A549 (cell line): Measurements from ENCODE around the gene TMEM190. TPM values are rescaled to one million over a fixed set of nuclear protein-coding genes. Genes with fewer than 3 reads are reported as not detected.

ENCODE experiments used
- ATAC-seq, 2 experiments: fragments of 200-7000 bp in 1 of 2; fragments of >200 bp in 1 of 2; cut with Nextera tagmentation in 1 of 2; cut with Tn5 transposase in 1 of 2; 3 replicates each; pipeline versions ENCODE4 v1.8.0 to v1.9.1; 2018 to 2020; ENCODE audit warnings: mild to moderate bottlenecking in 1 of 2, moderate library complexity in 1 of 2
- CTCF ChIA-PET: fragments of 300-600 bp; sonication (Branson Sonifier 250); formaldehyde crosslinking; extraction: SDS; loops from one replicate; lab custom pipeline; 2021; ENCODE audit warnings: antibody characterized with exemption, inconsistent platforms; lab: Yijun Ruan, JAX
- POLR2A ChIA-PET: fragments of 350-600 bp; formaldehyde crosslinking; extraction: SDS; loops from one replicate; lab custom pipeline; 2021; ENCODE audit warnings: antibody characterized with exemption, inconsistent platforms; lab: Yijun Ruan, JAX
- DNase-seq, 2 experiments: peaks; one replicate each; pipeline versions ENCODE4 v3.0.0 to v3.0.0-alpha.2; 2011 to 2016; ENCODE audit warnings: low read depth in 1 of 2, low spot score in 1 of 2
- FAIRE-seq: peaks from 2 replicates; lab custom pipeline; 2011; peaks lifted over from hg19 to GRCh38; lab: Jason Lieb, UNC
- H3K27ac ChIP-seq, 2 experiments: fragments of >200 bp; sonication (Bioruptor Twin); formaldehyde crosslinking; 3 replicates each; pipeline ENCODE4 v1.5.1; 2016 to 2017
- H3K4me1 ChIP-seq: fragments of >200 bp; sonication (Bioruptor Twin); formaldehyde crosslinking; 3 replicates; pipeline ENCODE4 v1.6.1; 2016
- H3K4me2 ChIP-seq: fragments of >200 bp; sonication (Bioruptor Twin); formaldehyde crosslinking; 3 replicates; pipeline ENCODE4 v1.6.1; 2016
- H3K4me3 ChIP-seq: fragments of >200 bp; sonication (Bioruptor Twin); formaldehyde crosslinking; 3 replicates; pipeline ENCODE4 v1.5.1; 2016
- H3K9me3 ChIP-seq: fragments of >200 bp; sonication (Bioruptor Twin); formaldehyde crosslinking; 3 replicates; pipeline ENCODE4 v1.6.1; 2016
- CEBPB ChIP-seq, 2 experiments: fragments of >200 bp in 1 of 2; sonication (Bioruptor Twin) in 1 of 2; formaldehyde crosslinking in 1 of 2; IDR thresholded peaks; 2 replicates each; pipeline ENCODE4 v1.6.1; 2012 to 2016
- CHD2 ChIP-seq: fragments of 150-350 bp; IDR thresholded peaks from 2 replicates; pipeline ENCODE4 v1.6.1; 2014; ENCODE audit warnings: low read length; ENCODE audit not compliant: partially characterized antibody
- FOSB ChIP-seq: fragments of 250-450 bp; sonication (Bioruptor Pico); IDR thresholded peaks from 2 replicates; pipeline ENCODE4 v1.5.0; 2020; ENCODE audit warnings: mild to moderate bottlenecking, moderate library complexity
- GATA3 ChIP-seq: IDR thresholded peaks from 2 replicates; pipeline ENCODE4 v1.6.1; 2012; ENCODE audit warnings: borderline replicate concordance
- HDAC2 ChIP-seq: fragments of 200-600 bp; sonication (generic); IDR thresholded peaks from 2 replicates; pipeline ENCODE4 v1.6.1; 2016
- HOXA7 ChIP-seq: fragments of 250-450 bp; sonication (Bioruptor Pico); IDR thresholded peaks from 2 replicates; pipeline ENCODE4 v1.5.0; 2020; ENCODE audit warnings: mild to moderate bottlenecking, moderate library complexity
- HOXB13 ChIP-seq: fragments of 250-450 bp; sonication (Bioruptor Pico); IDR thresholded peaks from 2 replicates; pipeline ENCODE4 v1.5.0; 2020; ENCODE audit warnings: low read depth, mild to moderate bottlenecking, moderate library complexity
- HOXB5 ChIP-seq: fragments of 250-450 bp; sonication (Bioruptor Pico); IDR thresholded peaks from 2 replicates; pipeline ENCODE4 v1.5.0; 2020; ENCODE audit warnings: mild to moderate bottlenecking, moderate library complexity
- JUN ChIP-seq, 2 experiments: fragments of >200 bp; sonication (Bioruptor Twin); formaldehyde crosslinking; IDR thresholded peaks; 2 replicates in 1 of 2; 3 replicates in 1 of 2; pipeline ENCODE4 v1.6.1; 2016 to 2017
- JUNB ChIP-seq: fragments of >200 bp; sonication (Bioruptor Twin); formaldehyde crosslinking; IDR thresholded peaks from 2 replicates; pipeline ENCODE4 v1.6.1; 2016
- KDM5A ChIP-seq: fragments of 200-600 bp; sonication (generic); IDR thresholded peaks from 2 replicates; pipeline ENCODE4 v1.6.1; 2016; ENCODE audit warnings: antibody characterized with exemption, mild to moderate bottlenecking
- MAZ ChIP-seq: fragments of 150-350 bp; IDR thresholded peaks from 2 replicates; pipeline ENCODE4 v1.6.1; 2014; ENCODE audit warnings: antibody characterized with exemption, low read depth, low read length, borderline replicate concordance
- MYC ChIP-seq: IDR thresholded peaks from 2 replicates; pipeline ENCODE4 v1.6.1; 2012; ENCODE audit warnings: mild to moderate bottlenecking, inconsistent platforms, low read length, improper control_type of control experiment, borderline replicate concordance
- NFE2L2 ChIP-seq: fragments of 150-350 bp; conservative IDR thresholded peaks from 2 replicates; pipeline ENCODE4 v1.6.1; 2014; ENCODE audit warnings: low read length
- NPAS2 ChIP-seq: fragments of 250-450 bp; sonication (Bioruptor Pico); IDR thresholded peaks from 2 replicates; pipeline ENCODE4 v1.8.0; 2022; ENCODE audit warnings: mild to moderate bottlenecking, moderate library complexity, borderline replicate concordance
- PHF8 ChIP-seq: fragments of 200-600 bp; sonication (generic); IDR thresholded peaks from 2 replicates; pipeline ENCODE4 v1.6.1; 2016; ENCODE audit warnings: low read depth, mild to moderate bottlenecking, antibody characterized with exemption, moderate library complexity, borderline replicate concordance
- POLR2A ChIP-seq: IDR thresholded peaks from 2 replicates; pipeline ENCODE4 v1.6.1; 2012; ENCODE audit warnings: mild to moderate bottlenecking, low read length
- RARB ChIP-seq: fragments of 250-450 bp; sonication (Bioruptor Pico); IDR thresholded peaks from 2 replicates; pipeline ENCODE4 v1.8.0; 2021; ENCODE audit warnings: mild to moderate bottlenecking, moderate library complexity
- RFX5 ChIP-seq: fragments of 450-650 bp; IDR thresholded peaks from 2 replicates; pipeline ENCODE4 v1.7.1; 2014; ENCODE audit warnings: antibody characterized with exemption, mild to moderate bottlenecking, moderate library complexity
- RNF2 ChIP-seq: fragments of 200-600 bp; sonication (generic); IDR thresholded peaks from 2 replicates; pipeline ENCODE4 v1.6.1; 2016; ENCODE audit warnings: low read depth, mild to moderate bottlenecking, antibody characterized with exemption, moderate library complexity, borderline replicate concordance
- TFCP2L1 ChIP-seq: fragments of 250-450 bp; sonication (Bioruptor Pico); IDR thresholded peaks from 2 replicates; pipeline ENCODE4 v1.5.0; 2021; ENCODE audit warnings: mild to moderate bottlenecking
- WGBS: methylation state at CpG from one replicate; pipeline ENCODE4 v1.1.6; 2017; ENCODE audit errors: missing lambda C conversion rate; 5-methylcytosine and 5-hydroxymethylcytosine counted together
- polyA plus RNA-seq, 4 experiments: library from polyadenylated mRNA; depleted of rRNA in 3 of 4; stranded (reverse); fragments of >200 nt; fragmentation: RNase III in 1 of 4; extraction: RNeasy Plus Mini Kit Qiagen cat#74134 plus additional on column Dnase treatment in 1 of 4; gene quantifications; 2 replicates in 3 of 4; 3 replicates in 1 of 4; pipeline ENCODE4 v1.2.3, GENCODE V29; 2011 to 2017
- TF ChIP-seq, protein P1 (sequence below): fragments of >200 bp; sonication (Bioruptor Twin); formaldehyde crosslinking; IDR thresholded peaks from 3 replicates; pipeline ENCODE4 v1.6.1; 2016
- TF ChIP-seq, protein P2 (sequence below): fragments of >200 bp; sonication (Bioruptor Twin); formaldehyde crosslinking; IDR thresholded peaks from 3 replicates; pipeline ENCODE4 v1.5.1; 2016
- TF ChIP-seq, protein P3 (sequence below): IDR thresholded peaks from 2 replicates; pipeline ENCODE4 v1.6.1; 2012
- TF ChIP-seq, protein P4 (sequence below): fragments of 250-450 bp; sonication (Bioruptor Pico); IDR thresholded peaks from 2 replicates; pipeline ENCODE4 v1.5.0; 2021; ENCODE audit warnings: mild to moderate bottlenecking, moderate library complexity, borderline replicate concordance
- TF ChIP-seq, protein P5 (sequence below): fragments of 150-350 bp; IDR thresholded peaks from 2 replicates; pipeline ENCODE4 v1.6.1; 2014; ENCODE audit warnings: low read depth, mild to moderate bottlenecking, low read length
- TF ChIP-seq, protein P6 (sequence below): fragments of >200 bp; sonication (Bioruptor Twin); formaldehyde crosslinking; IDR thresholded peaks from 2 replicates; pipeline ENCODE4 v1.6.1; 2016
- TF ChIP-seq, protein P7 (sequence below): IDR thresholded peaks from 2 replicates; pipeline ENCODE4 v1.6.1; 2012

TMEM190 gene
- polyA plus RNA-seq, 2 of the 4 experiments (the other 2 are of a cell fraction), result 0.58 to 1.7 TPM

DNA sequence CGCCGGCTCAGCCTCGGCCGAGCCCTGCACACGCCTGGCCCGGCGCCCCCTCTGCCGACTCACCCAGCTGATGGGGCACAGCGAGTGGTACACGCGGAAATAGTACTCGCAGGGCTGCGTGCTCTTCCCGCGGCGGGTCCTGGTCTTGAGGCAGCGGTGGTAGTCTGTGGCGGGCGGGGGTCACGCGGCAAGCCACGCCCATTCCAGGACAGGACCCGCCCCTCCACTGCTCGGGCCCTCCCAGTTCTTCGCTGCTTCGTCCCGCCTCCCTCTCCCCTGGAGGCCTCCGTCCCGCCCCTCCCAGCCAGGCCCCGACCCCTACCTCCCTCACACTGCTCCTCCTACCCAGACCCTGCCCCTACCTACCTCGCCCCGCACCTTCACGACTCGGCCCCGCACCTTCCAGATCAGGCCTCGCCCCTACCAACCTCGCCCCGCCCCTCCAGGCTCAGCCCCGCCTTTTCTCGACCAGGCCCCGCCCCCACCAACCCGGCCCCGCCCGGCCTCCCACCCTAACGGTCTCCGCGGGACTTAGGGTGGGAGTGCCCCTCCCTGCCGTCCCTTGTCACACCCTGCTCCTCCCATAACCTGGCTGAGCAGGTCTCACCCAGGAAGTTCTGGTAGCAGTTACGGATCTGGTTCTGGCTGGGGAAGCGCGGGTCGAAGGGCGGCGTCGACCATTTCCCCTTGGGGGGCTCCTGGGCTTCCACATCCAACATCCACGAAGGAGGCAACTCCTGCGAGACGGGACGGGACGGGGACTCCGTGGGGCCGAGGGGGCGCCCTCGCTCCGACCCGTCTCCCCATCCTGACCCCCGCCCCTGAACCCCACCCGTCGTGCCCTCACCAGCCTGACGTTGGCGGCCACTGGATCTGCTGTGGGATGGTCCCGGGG, 22.6 kb upstream of the TMEM190 start:
- WGBS, result 6% methylated on average over 42 of the region's 72 CpGs
- H3K9me3 ChIP-seq, result no peaks in the 10 kb centered on the region
- H3K27ac ChIP-seq, result peak overlapping the region; percentile 62 to 84
- peak; percentile 75 to 91 for ATAC-seq
- ChIA-PET CTCF (interaction anchor here (1.1 to 3.2 kb wide), 4 partner anchors 15 to 62 kb away, joined by 3 to 18 read pairs (median 6); partner anchors contain the start of gene KMT5C), POLR2A (interaction anchor here (2.0 kb wide), 1 partner anchor 15 kb away, joined by 10 read pairs; the partner anchor contains the start of gene KMT5C)
- no peak for FAIRE-seq
- H3K4me1 ChIP-seq, result peaks cover 12% of the 10 kb centered on the region
- H3K4me2 ChIP-seq, result peak overlapping the region; percentile 82
- peak; percentile 75 to 90 for DNase-seq
- peak overlapping the region; percentile 50 for H3K4me3 ChIP-seq
- TF ChIP-seq HOXB13, result no peak
- TF ChIP-seq, protein P1, sequence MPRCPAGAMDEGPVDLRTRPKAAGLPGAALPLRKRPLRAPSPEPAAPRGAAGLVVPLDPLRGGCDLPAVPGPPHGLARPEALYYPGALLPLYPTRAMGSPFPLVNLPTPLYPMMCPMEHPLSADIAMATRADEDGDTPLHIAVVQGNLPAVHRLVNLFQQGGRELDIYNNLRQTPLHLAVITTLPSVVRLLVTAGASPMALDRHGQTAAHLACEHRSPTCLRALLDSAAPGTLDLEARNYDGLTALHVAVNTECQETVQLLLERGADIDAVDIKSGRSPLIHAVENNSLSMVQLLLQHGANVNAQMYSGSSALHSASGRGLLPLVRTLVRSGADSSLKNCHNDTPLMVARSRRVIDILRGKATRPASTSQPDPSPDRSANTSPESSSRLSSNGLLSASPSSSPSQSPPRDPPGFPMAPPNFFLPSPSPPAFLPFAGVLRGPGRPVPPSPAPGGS, result no peak
- TF ChIP-seq, protein P2, sequence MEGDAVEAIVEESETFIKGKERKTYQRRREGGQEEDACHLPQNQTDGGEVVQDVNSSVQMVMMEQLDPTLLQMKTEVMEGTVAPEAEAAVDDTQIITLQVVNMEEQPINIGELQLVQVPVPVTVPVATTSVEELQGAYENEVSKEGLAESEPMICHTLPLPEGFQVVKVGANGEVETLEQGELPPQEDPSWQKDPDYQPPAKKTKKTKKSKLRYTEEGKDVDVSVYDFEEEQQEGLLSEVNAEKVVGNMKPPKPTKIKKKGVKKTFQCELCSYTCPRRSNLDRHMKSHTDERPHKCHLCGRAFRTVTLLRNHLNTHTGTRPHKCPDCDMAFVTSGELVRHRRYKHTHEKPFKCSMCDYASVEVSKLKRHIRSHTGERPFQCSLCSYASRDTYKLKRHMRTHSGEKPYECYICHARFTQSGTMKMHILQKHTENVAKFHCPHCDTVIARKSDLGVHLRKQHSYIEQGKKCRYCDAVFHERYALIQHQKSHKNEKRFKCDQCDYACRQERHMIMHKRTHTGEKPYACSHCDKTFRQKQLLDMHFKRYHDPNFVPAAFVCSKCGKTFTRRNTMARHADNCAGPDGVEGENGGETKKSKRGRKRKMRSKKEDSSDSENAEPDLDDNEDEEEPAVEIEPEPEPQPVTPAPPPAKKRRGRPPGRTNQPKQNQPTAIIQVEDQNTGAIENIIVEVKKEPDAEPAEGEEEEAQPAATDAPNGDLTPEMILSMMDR, result no peak
- no peak for TF ChIP-seq CHD2
- no peak for TF ChIP-seq POLR2A
- no peak for TF ChIP-seq MYC
- TF ChIP-seq NFE2L2, result no peak
- TF ChIP-seq CEBPB (IDR thresholded peaks at IDR 0.05), result no peak
- TF ChIP-seq, protein P3, sequence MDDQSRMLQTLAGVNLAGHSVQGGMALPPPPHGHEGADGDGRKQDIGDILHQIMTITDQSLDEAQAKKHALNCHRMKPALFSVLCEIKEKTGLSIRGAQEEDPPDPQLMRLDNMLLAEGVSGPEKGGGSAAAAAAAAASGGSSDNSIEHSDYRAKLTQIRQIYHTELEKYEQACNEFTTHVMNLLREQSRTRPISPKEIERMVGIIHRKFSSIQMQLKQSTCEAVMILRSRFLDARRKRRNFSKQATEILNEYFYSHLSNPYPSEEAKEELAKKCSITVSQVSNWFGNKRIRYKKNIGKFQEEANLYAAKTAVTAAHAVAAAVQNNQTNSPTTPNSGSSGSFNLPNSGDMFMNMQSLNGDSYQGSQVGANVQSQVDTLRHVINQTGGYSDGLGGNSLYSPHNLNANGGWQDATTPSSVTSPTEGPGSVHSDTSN, result no peak
- TF ChIP-seq GATA3, result no peak
- TF ChIP-seq KDM5A, result no peak
- no peak for TF ChIP-seq FOSB
- TF ChIP-seq MAZ, result 0 out of 2 replicates have a peak, but pooled peaks have one; percentile 8
- no peak for TF ChIP-seq JUN (IDR thresholded peaks at IDR 0.05)
- no peak for TF ChIP-seq HDAC2
- TF ChIP-seq NPAS2, result no peak
- no peak for TF ChIP-seq RFX5
- no peak for TF ChIP-seq RARB
- TF ChIP-seq HOXB5 (CRISPR knock-in tag), result no peak
- TF ChIP-seq JUNB, result no peak
- TF ChIP-seq, protein P4, sequence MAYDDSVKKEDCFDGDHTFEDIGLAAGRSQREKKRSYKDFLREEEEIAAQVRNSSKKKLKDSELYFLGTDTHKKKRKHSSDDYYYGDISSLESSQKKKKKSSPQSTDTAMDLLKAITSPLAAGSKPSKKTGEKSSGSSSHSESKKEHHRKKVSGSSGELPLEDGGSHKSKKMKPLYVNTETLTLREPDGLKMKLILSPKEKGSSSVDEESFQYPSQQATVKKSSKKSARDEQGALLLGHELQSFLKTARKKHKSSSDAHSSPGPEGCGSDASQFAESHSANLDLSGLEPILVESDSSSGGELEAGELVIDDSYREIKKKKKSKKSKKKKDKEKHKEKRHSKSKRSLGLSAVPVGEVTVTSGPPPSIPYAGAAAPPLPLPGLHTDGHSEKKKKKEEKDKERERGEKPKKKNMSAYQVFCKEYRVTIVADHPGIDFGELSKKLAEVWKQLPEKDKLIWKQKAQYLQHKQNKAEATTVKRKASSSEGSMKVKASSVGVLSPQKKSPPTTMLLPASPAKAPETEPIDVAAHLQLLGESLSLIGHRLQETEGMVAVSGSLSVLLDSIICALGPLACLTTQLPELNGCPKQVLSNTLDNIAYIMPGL, result no peak
- TF ChIP-seq, protein P5, sequence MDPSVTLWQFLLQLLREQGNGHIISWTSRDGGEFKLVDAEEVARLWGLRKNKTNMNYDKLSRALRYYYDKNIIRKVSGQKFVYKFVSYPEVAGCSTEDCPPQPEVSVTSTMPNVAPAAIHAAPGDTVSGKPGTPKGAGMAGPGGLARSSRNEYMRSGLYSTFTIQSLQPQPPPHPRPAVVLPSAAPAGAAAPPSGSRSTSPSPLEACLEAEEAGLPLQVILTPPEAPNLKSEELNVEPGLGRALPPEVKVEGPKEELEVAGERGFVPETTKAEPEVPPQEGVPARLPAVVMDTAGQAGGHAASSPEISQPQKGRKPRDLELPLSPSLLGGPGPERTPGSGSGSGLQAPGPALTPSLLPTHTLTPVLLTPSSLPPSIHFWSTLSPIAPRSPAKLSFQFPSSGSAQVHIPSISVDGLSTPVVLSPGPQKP, result no peak
- no peak for TF ChIP-seq PHF8
- no peak for TF ChIP-seq HOXA7 (CRISPR knock-in tag)
- TF ChIP-seq RNF2, result peak; percentile 72; the same call in 1 of the 2 replicates
- TF ChIP-seq, protein P6, sequence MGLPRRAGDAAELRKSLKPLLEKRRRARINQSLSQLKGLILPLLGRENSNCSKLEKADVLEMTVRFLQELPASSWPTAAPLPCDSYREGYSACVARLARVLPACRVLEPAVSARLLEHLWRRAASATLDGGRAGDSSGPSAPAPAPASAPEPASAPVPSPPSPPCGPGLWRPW, result no peak
- TF ChIP-seq TFCP2L1 (CRISPR knock-in tag), result no peak
- TF ChIP-seq, protein P7, sequence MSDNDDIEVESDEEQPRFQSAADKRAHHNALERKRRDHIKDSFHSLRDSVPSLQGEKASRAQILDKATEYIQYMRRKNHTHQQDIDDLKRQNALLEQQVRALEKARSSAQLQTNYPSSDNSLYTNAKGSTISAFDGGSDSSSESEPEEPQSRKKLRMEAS, result peak; percentile 57
